HL-60/S4 treated with phorbol 12-myristate 13-acetate at 8.2 ng/mL for 4 days and 3 days (cell line): ENCODE data around the gene NRIP1.
"Not testable (repeated sequence)": the region's sequence is repeated elsewhere in the genome, so short reads cannot be mapped to it uniquely, and the experiment has no call there.

Experiments
- in situ Hi-C: fragments of 300-500 bp; cut with MboI; formaldehyde crosslinking; loops from 2 replicates; pipeline ENCODE4 v1.15.0; 2022; ENCODE audit warnings: low sequenced_read_pairs

The NRIP1 gene

DNA sequence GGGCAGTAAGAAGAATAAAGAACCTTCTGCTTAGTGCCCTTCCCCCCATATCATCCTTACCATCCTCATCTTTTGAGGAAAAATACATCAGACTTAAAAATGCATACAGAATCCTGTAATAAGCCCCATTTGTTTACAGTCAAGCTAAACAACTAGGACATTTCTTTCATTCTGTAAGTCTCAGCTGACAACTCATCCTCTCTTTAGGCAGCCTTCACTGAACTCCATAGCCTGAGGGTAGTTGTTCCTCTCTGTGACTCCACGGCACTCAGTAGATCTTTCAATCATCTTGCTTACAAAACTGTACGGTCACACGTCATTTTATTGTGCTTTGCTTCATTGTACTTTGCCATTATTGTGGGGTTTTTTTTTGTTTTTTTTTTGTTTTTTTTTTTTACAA is 82.5 kb downstream of the NRIP1 start:
- in situ Hi-C loops: no loop called here

DNA sequence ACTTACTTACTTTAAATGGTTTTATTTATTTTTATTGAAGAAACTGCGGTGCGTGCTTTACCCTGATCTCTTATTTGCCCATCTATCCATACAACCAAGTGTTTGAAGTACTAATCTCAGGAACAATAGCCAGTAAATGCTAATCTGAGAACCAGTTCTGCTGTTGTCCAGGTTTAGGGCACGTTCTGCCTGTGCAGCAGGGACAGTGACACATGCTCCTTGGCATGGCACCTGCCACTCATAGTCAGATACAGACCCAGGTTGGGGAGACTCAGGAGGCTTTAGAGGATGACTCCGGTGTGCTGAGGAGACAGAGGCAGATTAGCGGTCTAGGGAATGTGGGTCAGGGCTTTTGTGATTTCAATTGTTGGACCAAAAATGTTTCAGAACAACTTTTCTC is 83.6 kb downstream of the NRIP1 start:
- in situ Hi-C loops: no loop called here

DNA sequence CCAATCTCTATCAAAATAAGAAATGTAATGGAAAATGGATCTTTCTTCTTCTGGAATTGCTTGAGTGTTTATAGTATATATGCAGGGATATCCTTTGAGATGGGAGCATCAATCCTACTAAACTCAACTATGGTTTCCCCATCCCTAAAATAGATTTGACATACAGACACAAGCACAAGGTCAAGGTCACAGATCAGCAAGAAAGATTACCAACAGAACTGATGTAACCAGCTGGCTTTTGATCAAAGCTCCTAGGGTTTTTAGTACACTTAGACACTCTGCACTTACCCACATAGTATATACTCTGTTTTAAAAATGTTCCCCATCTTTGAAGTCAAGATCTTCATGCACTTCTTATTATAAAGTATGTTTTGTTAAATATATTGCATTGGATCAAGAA is 85.5 kb downstream of the NRIP1 start:
- in situ Hi-C loops: no loop called here

DNA sequence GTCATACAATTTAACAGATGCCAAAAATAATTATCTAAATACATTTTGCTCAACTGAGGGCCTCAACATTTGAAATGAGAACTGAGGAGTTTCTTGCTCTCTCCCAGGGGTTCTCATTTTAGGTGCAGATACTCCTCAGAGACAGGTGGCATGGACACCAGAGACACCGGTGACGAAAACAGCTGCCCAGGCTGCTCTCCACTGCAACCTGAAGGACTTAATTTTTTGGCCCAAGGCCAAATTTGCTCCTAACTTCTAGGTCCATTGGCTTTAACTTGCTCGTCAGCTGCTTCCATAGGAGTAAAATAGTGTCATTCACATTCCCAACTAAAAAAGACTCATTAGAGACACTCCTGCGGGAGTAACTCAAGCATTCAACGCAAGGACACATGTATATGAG is 87.0 kb downstream of the NRIP1 start:
- in situ Hi-C loops: no loop called here

DNA sequence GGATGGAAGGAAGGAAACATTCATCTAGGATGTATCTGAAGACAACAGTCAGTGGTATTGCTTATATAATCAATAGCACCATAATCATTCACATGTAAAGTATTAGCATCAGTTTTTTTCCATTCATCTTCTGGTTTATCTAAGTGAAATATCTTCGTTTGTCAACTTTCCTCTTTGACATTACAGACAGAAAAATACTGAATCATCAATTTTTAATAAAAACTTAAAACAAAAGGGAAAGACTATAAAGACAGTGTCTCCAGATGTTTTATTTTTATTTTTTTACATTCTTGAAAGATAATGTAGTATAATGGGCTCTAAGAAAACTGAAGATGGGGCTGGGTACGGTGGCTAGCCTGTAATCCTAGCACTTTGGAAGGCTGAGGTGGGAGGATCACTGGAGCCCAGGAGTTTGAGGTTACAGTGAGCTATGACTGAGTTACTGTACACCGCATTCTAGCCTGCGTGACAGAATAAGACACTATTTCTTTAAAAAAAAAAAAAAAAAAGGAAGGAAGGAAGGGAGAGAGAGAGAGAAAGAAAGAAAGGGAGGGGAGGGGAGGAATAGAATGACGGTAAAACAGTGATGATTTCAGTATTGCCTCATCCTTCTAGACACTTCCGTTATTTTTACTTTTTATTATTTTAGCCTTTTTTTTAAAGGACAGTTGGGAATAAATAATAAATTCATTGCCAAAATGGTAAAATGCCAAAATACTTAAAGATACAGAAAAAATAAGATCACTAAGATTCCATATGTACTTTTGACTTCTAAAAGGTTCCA is 89.5 kb downstream of the NRIP1 start:
- in situ Hi-C loops: no loop called here

DNA sequence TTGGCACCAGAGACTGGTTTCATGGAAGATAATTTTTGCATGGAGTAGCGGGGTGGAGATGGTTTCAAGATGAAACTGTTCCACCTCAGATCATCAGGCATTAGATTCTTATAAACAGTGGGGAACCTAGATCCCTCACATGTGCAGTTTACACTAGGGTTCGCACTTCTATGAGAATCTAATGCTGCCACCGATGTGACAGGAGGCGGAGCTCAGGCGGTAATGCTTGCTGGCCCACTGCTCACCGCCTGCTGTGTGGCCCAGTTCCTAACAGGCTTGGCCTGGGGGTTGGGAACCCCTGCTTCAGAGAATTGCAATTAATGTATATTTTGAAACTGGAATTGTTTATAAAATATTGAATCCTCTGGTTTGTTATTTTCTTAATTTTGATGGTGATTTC is 92.1 kb downstream of the NRIP1 start:
- in situ Hi-C loops: no loop called here

DNA sequence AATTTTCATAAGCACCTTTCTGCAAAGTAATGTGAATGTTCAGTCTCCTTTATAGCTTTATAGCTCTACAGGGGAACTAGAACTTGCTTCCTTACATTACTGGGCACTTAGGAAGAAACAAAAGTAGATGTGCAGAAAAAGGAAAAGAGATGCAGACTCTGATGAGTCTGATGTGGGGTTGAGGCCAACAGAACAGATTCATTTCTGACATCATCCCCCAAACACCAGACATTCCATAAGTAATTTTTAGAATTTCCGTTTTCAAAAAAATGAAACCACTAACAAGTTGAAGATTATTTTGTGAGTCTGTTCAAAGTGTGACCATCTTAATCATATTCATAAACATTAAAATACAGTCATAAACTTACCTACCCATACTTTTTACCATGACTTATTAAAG is 96.0 kb downstream of the NRIP1 start:
- in situ Hi-C loops: no loop called here

DNA sequence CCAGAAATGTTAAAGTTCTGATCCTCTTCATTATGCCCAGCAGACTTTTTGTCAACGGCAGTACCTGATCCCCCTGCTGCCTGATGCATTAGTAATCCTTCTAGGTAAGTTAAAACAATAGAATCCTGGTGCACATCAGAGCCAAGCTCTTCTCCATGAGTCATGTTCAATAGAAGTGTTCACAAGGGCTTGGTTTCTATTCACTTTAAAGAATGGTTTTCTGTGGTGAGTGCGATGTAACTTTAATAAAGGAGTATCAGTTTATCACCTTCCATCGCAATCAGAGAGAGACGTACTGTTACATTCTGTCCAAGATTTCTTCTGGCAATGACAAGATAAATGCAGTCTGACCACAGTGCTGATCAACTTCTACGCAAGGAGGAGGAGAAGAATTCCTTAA is 96.8 kb downstream of the NRIP1 start:
- in situ Hi-C loops: no loop called here

DNA sequence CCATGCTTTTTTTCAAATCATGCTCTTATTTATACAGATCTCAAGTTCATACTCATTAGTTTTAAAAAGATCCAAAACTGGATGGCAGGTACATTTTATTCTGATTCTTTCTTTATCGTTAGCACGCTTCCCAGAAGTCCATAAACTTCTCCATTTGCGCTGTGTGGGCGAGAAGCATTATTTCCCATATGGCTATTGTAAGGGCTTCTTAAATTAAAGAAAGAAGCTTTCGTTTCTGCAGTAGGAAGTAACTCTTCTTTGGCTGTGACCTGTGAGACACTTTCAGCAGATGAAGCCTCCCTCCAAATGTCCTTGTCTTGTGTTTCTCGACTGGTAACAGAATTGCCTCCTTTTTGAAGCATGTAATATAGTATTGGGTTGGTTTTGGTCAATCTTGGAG is 100.2 kb downstream of the NRIP1 start:
- in situ Hi-C loops: no loop called here

DNA sequence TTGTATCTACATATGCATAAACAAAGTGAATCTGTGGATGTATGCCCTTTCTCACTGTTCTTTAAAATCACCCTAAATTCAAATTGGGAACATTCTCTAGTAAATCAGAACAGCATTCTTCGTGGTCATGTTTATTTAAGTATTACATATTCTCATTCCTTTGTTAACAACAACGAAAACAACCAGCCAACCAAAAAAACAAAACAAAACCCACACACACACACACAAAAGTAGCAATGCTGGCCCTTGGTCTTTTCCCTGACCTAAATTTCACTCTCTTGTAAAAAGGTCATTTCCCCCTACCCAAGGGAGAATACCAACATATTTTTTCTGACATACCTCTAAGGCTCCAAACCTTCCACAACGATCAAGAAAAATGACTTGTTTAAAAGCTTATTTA is 102.6 kb downstream of the NRIP1 start:
- in situ Hi-C loops: no loop called here

DNA sequence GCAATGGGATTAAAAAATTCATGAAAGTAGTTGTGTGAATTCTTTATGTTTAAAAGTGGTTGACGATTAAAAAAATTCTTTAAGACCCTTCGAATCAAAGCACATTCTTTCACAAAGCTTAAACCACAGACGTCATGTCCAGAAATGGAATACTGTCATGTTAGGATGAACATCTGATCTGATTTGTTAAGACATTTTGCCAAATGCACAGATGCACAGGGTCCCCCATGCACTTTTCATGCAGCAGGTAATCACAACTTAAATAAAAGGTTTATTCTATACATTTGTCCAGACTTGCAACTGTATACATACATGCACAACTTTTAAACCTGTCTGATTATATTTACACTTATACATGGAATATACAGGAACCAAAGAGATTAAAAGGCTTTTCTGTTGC is 103.3 kb downstream of the NRIP1 start:
- in situ Hi-C loops: no loop called here

DNA sequence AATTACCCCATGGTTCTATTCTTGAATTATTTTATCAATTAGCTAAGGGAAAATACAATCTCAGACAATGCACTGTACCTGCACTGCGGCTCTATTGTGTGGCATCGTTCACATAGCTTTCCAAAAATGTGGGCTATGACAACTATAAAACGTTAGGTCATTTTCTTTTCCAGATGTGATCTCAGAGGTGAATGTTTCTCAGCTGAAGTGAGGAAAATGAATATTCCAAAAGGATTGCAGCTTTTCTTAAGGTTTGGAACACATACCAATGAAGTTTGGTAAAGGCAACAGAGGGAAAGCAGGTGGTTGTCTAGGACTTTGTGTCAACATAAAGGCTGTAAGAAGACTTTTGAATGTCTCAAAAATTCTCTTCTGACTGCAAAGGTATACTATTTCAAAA is 105.5 kb downstream of the NRIP1 start:
- in situ Hi-C loops: no loop called here

DNA sequence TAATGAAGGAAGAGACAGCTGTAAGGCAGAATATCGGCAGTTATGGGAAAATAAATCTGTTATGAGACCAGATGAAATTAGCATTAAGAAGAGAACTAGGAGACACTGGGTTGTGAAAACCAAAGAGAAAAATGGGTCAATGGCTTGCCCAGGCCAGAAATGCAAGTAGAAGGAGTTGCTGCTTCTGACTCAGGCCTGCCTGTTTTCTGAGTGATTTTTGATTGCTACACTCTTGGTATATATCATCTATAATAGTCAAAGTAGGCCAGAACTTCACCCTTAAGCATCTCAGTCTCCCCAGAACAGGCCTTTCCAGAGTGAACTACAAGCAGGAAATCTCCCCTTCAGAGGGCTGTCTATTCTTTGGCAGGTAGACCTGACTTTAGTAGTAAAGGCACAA is 107.0 kb downstream of the NRIP1 start:
- in situ Hi-C loops: no loop called here

DNA sequence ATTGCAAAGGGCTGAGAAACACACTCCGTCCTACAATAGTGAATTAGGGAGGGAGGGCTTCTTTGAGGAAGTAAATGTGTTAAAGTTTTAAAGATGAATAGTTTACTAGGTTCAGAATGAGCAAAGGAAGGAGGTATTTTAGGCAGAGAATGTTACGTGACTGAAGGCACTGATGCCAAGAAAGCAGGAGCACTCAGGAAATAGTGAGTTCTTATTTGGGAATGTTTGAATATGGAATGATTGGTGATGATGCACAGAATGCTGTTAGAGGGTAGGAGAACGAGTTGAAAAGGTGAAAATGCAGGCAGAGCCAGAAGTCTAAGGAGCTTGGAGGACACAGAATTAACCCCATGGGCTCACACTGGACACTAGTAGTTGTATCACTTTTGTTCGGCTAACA is 108.0 kb downstream of the NRIP1 start:
- in situ Hi-C loops: no loop called here

DNA sequence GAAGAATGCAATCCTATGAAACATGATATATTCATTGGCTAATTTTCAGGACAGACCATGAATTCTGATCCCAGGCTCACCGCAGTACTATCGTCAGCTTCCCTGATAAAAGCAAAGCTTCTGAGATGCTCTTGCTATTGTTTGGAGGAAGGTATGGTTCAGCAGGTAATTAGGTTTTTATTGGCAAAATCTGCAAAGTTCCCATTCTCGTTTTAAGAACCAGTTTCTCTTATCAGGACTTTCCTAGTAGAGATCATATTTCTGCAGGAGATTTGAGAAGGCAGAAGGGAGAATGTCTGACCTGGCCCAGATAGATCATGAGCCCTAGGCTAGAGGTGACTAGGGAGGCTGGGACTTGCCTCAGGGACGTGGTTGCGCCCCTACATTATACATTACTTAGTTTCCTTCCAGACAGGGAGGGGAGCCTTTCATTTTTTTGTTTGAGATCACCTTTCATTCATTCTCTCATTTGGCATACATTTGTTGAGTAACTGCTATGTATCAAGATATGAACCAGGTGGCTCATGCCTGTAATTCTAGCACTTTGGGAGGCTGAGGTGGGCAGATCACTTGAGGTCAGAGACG is 108.8 kb downstream of the NRIP1 start:
- in situ Hi-C loops: no loop called here

DNA sequence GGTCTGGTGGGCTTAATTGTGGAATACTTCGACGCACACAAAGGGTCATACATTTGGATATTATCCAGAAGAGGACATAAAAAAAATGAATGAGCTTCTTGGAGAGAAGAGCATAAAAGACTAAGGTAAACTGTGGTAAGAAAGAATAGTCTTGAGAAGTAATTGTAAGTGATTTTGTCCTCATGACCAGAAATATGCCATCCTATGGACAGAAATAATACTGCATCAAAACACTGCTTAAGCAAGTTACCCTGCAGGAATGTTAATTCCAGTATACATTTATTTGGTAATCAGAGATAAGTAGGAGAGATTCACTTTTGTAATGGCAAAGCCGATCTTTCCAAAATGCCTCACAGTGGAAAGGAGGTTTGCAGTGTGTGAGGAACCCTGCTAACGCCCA is 111.9 kb downstream of the NRIP1 start:
- in situ Hi-C loops: no loop called here

DNA sequence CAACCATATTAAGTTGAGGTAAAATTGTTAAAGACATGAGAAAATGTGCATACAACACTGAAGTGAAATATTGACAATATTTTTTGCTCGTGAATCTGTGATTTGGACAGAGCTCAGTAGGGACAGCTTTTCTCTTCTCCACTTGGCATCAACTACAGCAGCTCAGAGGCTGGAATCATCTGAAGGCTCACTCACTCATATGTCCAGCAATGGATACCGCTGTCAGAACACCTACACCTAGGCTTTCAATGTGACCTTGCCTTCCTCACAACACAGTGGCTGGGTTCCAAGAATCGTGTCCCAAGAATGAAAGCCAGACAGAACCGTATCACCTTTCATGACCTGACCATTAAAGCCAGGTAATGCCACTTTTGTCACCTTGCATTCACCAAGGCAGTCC is 115.2 kb downstream of the NRIP1 start:
- in situ Hi-C loops: no loop called here

DNA sequence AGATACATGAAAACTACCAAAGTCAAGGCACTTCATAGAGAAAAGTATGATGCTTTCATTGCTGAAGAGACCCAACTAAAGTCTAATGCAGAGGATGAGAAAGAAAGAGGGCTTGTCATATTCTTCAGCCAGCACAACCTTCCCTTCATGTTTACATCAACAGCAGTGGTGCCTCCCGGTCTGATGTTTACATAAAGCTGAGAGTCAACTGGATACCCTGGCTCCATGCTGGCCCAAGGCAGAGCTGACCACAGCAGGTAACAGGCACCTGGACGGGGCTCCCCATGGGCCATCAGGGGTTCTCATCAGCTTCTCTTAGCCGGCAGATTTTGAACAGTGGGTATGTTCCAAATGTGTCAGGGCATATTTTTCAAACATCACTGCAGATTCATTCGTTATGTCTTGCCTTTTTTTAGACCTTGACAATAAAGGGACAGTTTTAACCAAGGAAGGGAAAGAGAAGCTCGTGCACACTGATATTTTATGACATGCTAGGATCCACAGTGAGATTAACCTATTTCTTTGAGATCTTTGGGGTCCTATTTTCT is 117.1 kb downstream of the NRIP1 start:
- in situ Hi-C loops: no loop called here

DNA sequence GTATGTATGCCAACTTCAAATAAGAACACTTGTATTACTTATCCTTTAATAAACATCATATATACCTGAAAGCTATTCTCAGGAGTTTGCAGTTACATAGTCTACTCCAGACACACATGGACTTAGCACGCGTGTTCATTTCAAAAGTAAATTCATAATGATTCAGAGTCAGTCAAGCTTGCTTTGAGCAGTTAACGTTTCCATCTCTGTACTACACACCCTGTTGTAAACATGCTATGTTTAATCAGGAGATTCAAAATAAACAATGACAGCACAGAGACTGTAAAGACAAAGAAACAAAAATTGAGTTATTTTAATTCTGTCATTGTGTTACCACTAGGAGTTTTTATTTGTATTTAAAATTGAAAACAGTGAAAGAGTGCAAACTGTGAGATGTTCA is 119.6 kb downstream of the NRIP1 start:
- in situ Hi-C loops: no loop called here

DNA sequence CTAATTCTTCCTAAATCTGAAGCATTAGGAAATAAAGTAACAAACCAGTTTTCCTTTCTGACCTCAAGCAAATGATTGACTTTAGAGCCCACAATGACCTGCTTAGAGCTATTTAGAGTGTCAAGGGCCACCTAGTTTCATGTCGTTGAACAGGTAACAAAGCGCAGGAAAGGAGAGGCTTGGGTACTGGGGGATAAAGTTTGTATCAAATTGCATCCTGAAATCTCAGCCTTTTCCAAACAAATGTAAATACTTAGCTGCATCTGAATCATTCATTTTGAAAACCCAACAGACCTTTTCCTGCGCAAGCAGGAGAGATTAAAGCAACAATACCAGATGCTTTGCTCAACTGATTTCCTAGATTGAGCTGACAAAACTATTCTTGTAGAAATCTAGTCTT is 121.2 kb downstream of the NRIP1 start:
- in situ Hi-C loops: no loop called here

DNA sequence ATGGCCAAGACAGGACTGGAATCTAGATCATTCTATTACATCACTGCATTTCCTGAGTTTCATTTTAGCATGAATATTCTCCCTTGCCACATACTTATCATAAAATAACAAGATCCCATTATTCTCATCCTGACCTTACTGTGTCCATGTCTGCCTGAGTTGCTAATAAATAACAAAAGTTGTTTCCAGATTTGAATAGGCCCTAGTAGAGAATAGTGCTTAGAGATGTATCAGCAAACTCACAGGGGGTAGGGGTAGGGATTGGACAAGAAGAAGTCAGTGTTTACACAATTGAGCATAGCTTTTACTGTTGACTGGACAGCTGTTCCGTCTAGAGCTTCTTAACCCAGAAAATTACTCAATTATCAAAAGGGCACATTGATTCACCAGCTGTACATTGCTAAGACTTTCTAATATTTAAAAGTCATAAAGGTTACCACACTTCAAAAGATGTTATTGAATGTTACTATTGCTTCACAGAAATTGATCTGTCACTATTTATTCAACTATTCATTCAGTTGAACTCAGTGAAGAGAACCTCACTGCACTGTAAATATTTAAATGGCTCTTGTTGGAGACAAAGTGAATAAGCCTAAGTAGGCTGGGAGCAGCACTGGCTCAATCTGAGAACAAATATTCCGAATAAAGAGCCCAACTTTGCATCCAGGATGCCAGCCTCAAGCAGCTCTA is 121.9 kb downstream of the NRIP1 start:
- in situ Hi-C loops: no loop called here

DNA sequence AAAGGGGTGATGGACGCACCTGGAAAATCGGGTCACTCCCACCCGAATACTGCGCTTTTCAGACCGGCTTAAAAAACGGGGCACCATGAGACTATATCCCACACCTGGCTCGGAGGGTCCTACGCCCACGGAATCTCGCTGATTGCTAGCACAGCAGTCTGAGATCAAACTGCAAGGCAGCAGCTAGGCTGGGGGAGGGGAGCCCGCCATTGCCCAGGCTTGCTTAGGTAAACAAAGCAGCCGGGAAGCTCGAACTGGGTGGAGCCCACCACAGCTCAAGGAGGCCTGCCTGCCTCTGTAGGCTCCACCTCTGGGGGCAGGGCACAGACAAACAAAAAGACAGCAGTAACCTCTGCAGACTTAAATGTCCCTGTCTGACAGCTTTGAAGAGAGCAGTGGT is 137.5 kb downstream of the NRIP1 start:
- in situ Hi-C loops: not testable (repeated sequence)
